HG03280 (cell line): ENCODE results near the gene HSPB8.

Experiments used
- ATAC-seq: cut with Tn5 transposase; IDR thresholded peaks from one replicate; pipeline ENCODE4 v1.9.1; 2021; ENCODE audit warnings: mild to moderate bottlenecking, moderate library complexity; ENCODE audit not compliant: unreplicated experiment

The HSPB8 gene

DNA sequence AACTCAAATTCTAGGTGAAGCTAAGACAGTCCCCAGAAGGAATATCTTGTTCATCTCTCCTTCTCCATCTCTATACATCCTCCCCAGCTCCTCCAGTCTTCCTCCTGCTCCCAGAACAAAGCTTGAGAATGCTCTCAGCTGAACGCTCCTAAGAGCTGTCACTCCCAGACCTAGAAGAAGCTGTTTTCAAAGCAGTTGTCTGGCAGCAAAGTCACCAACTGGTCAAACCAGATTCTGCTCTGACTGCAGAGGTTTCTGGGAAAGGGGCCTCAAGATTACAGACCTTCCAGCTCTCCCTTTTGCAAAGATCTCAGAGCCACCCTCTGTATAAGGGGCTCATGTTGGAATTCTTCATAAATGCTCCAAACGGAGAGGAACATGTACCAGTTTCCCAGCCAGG lies 9.6 kb upstream of the HSPB8 start:
- ATAC-seq: no peak

DNA sequence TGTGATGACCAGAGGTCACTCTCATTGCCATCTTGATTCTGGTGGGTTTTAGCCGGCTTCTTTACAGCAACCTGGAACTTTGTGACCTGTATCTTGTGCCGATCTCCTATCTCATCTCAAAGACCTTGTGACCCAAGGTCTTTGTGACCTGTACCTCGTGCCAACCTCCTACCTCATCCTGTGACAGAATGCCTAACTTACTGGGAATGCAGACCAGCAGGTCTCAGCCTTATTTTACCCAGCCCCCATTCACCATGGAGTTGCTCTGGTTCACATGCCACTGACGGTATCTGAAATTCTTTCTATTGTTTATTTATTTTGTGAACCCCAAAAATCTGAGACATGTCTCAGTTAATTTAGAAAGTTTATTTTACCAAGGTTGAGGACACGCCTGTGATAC lies 7.4 kb upstream of the HSPB8 start:
- no peak for ATAC-seq

DNA sequence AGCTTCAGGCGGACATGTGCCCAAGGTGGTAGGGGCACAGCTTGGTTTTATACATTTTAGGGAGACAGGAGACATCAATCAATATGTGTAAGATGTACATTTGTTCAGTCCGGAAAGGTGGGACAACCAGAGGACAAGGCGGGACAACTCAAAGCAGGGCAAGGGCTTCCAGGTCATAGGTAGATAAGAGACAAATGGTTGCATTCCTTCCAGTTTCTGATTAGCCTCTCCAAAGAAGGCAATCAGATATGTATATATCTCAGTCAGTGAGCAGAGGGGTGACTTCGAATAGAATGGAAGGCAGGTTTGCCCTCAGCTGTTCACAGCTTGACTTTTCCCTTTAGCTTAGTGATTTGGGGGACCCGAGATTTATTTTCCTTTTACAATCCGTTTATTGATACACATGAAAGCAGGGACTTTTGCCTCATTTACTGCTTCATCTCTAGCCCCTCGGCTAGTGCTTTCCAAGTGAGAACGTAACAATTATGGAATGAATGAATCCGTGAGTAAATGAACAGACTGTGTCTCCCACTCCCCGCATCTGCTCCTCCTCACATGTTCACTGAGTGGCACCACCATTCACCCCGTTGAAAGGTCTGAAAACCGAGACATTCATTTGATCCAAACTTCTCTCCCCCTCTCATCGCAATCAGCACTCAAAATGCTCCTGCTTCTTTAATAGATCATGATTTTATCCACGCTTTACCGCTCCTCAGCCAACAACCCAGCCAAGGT lies 6.9 kb upstream of the HSPB8 start:
- ATAC-seq: no peak

DNA sequence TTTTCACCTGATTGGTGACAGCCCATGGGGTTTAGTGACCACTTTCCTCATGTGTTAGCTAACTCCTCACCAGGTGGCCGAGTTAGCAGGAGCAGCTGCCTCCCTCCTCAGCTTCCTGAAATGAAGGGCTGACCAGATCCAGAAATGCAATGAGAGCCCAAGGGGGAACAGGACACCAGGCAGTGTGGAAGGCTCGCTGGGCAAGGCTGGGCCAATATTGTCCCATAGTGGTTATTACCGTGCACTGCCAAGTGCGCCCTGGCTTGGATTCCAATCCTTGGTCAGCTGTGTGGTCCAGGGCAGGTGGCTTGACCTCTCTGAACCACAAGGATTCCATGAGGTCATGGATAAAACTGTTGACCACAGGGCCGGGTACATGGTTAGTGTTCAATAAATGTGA lies 3.6 kb upstream of the HSPB8 start:
- ATAC-seq: no peak

- no peak for ATAC-seq
These were observed 2.3 kb upstream of the HSPB8 start for GRCh38 chr12:119176267-119177055.

GRCh38 chr12:119177056-119177325 lies 1.7 kb upstream of the HSPB8 start:
- ATAC-seq: no peak

DNA sequence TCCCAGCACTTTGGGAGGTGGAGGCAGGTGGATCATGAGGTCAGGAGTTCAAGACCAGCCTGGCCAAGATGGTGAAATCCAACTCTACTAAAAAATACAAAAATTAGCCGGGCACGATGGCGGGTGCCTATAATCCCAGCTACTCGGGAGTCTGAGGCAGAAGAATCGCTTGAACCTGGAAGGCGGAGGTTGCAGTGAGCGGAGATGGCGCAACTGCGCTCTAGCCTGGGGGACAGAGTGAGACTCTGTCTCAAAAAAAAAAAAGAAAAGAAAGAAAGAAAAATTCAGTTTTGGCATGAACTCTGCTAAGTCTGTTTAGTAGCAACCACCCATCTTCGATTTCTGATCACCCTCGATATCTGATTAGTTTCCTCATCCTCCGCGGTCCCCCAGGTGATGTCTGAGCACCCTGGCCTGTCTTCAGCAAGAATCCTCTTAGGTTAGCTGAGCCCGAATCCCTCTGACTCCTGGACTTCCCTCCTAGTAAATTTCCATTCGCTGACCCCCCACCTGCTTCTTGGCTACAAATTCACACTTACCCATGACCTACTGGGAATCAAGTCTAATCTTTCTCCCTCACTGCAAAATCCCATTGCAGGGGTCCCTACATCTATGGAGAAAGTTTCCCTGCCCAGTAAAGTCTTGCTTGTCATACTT lies 879 bp upstream of the HSPB8 start:
- no peak for ATAC-seq

DNA sequence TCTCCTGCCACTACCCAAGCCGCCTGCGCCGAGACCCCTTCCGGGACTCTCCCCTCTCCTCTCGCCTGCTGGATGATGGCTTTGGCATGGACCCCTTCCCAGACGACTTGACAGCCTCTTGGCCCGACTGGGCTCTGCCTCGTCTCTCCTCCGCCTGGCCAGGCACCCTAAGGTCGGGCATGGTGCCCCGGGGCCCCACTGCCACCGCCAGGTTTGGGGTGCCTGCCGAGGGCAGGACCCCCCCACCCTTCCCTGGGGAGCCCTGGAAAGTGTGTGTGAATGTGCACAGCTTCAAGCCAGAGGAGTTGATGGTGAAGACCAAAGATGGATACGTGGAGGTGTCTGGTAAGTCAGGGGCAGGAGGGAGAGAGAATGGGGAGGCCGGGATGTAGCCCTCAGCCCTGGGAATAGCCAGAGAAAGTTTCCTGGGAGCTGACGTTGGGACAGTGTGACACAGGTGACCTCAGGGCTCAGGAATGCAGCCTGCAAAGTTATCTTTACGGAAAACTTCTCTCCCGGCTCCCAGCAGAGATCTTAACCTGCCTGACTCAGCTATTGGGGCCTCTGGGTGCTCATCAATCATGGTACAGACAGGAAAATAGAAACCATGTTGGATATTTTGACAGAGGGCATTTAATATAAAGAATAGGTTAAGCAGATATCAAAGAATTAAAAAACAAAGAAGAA lies 747 bp downstream of the HSPB8 start:
- ATAC-seq: no peak

- no peak for ATAC-seq
These were observed 1.8 kb downstream of the HSPB8 start for GRCh38 chr12:119180380-119181040.

- no peak for ATAC-seq
These were observed 2.5 kb downstream of the HSPB8 start for GRCh38 chr12:119181202-119181601.

DNA sequence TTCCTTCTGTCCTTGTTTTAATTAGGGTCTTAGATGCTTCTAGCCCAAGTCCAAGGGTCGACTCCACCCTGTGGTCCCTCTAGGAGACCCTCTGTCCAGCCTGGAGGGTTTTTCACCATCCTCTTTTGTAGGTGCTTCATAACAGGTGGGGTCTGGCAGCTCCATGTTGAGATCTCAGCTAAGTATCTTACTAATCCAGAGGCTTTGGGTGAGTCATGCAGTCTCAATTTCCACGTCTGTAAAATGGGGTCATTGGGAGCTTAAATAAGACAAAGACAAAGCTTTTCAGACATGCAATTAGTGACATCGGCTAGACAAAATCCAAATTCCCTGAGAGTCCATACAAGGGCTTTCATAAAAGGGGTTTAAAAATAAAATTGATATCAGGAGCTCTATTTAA lies 3.2 kb downstream of the HSPB8 start:
- ATAC-seq: no peak

DNA sequence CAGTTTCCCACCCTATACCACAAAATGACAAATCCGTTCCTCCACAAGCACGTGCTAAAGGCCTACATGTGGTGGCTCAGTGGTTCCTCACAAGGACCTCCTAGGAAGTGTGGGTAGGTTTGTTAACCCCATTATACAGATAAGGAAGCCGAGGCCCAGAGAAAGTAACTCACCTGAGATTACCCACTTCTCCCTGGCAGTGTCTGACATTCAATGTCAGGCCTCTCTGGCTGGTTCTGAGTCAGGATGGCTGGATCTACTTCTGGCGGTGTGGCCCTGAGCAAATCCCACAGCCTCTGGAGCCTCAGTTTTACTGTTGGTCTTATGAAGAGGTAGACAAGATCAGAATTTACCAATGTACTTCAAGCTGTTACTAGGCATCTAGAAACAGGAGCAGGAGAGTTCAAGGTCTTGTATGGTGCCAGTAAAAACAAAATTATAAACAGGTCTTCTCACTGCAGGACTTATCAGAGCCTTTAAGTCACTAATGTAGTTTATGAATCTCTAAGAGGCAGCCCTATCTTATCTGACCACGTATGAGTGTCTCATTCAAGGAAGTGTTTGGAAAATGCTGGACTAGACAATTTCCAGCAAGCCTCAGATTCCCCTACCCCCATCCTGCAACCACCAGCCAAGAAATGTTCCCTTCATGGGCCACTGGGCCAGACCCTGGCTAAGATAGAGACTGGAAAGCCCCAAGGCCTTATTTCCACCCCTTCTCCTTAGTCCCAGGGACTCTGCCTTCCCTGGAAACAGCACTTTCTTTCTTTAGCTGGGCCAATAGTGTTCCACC lies 4.2 kb downstream of the HSPB8 start:
- no peak for ATAC-seq

DNA sequence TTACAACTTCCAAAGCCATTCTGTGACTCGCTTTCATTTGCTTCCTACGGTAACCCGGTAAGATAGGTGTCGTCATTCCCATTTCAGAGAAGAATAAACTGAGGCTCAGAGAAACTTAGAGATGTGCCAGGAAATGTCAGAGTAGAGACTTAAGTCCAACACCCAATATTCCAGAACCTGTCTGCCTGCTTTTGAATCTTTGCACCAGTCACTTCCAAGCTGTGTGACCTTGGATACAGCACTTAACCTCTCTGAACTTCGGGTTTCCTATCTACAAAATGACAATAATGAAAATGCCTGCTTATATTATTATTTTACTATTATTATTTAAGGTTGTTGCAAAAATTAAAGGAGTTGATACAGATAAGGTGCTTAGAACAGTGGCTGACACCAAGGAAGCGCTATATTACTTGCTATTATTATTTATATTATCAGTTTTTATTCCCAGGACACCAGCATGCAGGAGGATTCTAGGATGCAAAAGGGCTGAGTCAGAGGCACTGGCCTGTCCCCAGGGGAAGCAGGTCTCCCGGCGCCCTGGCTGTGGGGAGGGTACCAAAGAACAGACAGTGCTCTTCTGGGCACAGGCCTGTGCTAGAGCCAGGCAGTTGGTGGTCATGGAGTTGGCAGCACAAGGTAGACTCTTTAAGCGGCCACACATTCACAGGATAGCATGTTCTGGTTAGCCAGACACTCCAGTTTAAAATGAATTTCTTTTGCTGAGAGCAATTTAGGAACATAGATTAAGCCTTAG lies 5.4 kb downstream of the HSPB8 start:
- ATAC-seq: no peak

DNA sequence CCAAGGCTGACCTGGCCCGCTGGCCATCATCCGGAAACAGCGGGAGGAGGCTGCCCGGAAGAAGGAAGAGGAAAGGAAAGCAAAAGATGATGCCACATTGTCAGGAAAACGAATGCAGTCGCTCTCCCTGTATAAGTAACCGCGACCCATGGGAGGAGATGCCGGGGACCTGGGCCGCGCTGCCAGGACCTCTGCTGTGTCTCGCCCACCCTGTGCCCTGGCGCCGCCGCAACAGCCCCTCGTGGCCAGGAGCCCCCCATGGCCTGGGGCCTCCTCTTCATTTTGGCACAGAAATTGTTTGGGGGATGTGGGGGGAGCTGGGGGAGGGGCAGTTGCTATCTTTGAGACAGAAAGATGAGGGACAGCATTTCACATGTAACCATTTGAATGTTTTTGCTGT lies 16.5 kb downstream of the HSPB8 start:
- no peak for ATAC-seq

DNA sequence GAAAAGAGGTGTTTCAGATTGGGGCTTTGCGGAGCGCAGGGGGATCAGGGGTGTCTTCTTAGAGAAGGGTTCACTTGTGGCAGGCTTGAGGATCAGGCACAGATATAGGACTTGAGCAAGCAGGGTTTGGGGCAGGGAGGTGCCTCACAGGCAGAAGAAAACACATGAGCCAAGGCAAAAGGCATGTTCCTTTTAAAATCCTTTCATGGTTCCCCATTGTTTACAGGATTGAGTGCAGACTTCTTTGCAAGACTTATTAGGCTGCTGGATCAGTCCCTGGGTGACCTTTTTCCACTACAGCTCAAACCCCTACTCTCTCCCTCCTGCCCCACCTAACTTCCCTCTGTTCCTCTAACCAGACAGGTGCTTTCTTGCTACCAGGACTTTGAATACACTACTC lies 19.7 kb downstream of the HSPB8 start:
- no peak for ATAC-seq

- ATAC-seq: no peak
These were observed 21.9 kb downstream of the HSPB8 start for GRCh38 chr12:119200601-119201000.

DNA sequence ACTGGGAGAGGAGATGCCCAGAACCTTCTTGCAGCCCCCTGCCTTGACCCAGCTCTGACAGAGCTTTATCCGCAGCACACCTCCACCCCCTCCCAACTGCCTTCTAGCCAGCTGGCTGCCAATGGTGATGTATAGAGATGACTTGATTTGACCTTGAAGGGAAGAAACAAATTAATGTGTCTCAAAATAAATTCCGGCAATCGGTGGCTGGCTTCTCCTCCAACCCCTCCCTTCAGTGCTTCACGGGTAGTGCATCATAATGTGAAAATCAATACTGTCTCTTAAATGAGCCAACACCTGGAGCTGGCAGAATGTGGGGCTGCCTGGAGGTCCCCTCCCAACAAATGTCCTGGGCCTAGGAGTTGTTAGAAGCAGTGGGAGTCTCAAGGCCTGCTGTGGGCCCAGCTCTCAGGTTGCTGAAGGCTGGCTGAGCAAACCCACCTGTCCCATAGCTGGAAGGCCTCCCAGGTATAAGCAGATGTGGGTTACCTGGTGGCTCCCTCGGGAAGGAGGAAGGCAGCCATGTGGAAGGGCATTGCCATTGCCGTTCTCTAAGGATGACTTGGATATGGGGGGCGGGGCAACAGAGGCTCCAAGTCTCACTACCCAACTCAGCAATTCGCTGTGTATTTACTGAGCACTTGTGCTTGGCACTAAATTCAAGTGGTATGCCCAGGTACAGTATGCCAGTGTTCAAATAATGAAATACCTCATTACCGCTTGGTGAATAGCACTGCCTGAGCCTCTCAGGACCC lies 23.2 kb downstream of the HSPB8 start:
- no peak for ATAC-seq

DNA sequence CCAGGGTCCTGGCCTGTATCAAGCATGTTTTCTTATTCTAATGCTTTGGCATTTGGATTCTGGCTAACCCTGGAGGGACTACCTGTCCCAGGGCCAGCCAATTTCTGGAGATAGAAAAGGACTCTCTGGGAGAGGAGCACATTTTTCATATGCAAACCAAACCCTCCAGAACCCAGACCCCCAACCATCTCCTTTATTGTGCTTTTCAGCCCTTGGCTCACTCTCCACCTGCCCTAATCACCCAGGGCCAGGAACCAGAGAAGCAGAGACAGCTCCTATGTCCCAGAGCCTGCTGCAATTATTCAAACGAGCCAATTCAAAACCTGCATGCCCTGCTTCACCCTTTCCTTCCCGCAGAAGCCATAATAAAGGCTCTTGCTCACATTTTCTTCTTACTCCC lies 23.8 kb downstream of the HSPB8 start:
- no peak for ATAC-seq

GRCh38 chr12:119204131-119204530 lies 25.4 kb downstream of the HSPB8 start:
- no peak for ATAC-seq
